ENCODE results near the gene PRELP.

Gene PRELP

DNA sequence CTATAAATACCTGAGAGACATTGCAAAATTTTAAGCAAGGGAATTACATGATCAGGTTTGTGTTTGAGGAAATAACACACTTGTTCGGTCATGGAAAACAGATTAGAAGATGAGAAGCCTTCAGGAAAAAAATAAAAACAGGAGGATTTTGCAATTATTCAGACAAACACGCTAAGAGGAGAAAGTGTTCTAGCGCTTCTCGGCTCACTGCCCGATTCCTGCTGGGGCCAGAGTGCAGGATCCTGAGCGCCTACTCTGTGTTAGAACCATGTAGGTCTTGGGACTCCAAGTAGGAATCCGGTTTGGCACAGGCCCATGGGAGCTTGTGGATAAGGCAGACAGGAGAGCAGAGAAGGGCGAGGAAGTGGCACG is 8.1 kb upstream of the PRELP start:
- Histone ChIP-seq H3K27ac (ENCODE audit: low read length) (no peak overlapping the region), H3K4me2 (ENCODE audit: low read depth, low read length) (no peak overlapping the region), H4K20me1 (ENCODE audit: insufficient read depth, low read length) (no peaks in the 10 kb centered on the region), H2AFZ (ENCODE audit: low read length) (no peak overlapping the region), H3K4me3 (ENCODE audit: low read length) (no peak overlapping the region), H3K36me3 (replicated peaks; ENCODE audit: insufficient read depth, low read length) (no peaks in the 10 kb centered on the region), H3K9ac (ENCODE audit: low read length) (no peak overlapping the region), H3K9me3 (replicated peaks; ENCODE audit: insufficient read depth, low read length) (no peaks in the 10 kb centered on the region), H3K79me2 (ENCODE audit: low read length) (no peaks in the 10 kb centered on the region), H3F3A (ENCODE audit: insufficient read depth, low read length) (no peaks in the 10 kb centered on the region), H3K9me2 (replicated peaks; ENCODE audit: insufficient read depth, low read length) (no peaks in the 10 kb centered on the region), H3K4me1 (ENCODE audit: low read length) (peaks cover 3% of the 10 kb centered on the region), H3K27me3 (replicated peaks; ENCODE audit: insufficient read depth, low read length) (no peaks in the 10 kb centered on the region)
- DNase-seq, result no peak
- no peak for TF ChIP-seq EZH2 (optimal IDR thresholded peaks at IDR 0.05; ENCODE audit: low read depth, low read length)
- TF ChIP-seq EZH2phosphoT487 (IDR thresholded peaks at IDR 0.05; ENCODE audit: low read length), result no peak
- TF ChIP-seq, protein P1, sequence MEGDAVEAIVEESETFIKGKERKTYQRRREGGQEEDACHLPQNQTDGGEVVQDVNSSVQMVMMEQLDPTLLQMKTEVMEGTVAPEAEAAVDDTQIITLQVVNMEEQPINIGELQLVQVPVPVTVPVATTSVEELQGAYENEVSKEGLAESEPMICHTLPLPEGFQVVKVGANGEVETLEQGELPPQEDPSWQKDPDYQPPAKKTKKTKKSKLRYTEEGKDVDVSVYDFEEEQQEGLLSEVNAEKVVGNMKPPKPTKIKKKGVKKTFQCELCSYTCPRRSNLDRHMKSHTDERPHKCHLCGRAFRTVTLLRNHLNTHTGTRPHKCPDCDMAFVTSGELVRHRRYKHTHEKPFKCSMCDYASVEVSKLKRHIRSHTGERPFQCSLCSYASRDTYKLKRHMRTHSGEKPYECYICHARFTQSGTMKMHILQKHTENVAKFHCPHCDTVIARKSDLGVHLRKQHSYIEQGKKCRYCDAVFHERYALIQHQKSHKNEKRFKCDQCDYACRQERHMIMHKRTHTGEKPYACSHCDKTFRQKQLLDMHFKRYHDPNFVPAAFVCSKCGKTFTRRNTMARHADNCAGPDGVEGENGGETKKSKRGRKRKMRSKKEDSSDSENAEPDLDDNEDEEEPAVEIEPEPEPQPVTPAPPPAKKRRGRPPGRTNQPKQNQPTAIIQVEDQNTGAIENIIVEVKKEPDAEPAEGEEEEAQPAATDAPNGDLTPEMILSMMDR (IDR thresholded peaks at IDR 0.05; ENCODE audit: low read length), result no peak

DNA sequence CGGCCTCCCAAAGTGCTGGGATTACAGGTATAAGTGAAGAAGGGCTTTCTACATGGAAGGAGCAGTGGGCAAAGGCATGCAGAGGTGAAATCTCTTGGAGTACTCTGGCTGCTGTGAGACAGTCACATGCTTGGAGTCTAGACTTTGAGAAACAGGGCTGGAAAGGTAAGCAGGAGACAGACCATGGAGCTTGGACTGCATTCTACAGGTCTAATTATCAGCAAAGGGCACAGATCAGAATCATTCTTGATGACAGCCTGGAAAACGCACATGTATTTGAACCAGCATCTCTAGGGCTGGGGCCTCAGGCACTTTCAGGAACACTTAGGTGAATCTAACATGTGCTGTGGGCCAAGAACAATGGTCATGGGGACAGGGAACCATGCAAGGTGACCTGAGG is 7.3 kb upstream of the PRELP start:
- DNase-seq, result no peak
- Histone ChIP-seq H3K4me3 (ENCODE audit: low read length) (no peak overlapping the region), H3K9me2 (replicated peaks; ENCODE audit: insufficient read depth, low read length) (no peaks in the 10 kb centered on the region), H3K36me3 (replicated peaks; ENCODE audit: insufficient read depth, low read length) (no peaks in the 10 kb centered on the region), H3K4me2 (ENCODE audit: low read depth, low read length) (no peak overlapping the region), H3K27me3 (replicated peaks; ENCODE audit: insufficient read depth, low read length) (no peaks in the 10 kb centered on the region), H3K4me1 (ENCODE audit: low read length) (no peaks in the 10 kb centered on the region), H3K27ac (ENCODE audit: low read length) (no peak overlapping the region), H3K9ac (ENCODE audit: low read length) (no peak overlapping the region), H2AFZ (ENCODE audit: low read length) (no peak overlapping the region), H3K9me3 (replicated peaks; ENCODE audit: insufficient read depth, low read length) (no peaks in the 10 kb centered on the region), H3F3A (ENCODE audit: insufficient read depth, low read length) (no peaks in the 10 kb centered on the region), H3K79me2 (ENCODE audit: low read length) (no peaks in the 10 kb centered on the region), H4K20me1 (ENCODE audit: insufficient read depth, low read length) (no peaks in the 10 kb centered on the region)
- TF ChIP-seq EZH2 (optimal IDR thresholded peaks at IDR 0.05; ENCODE audit: low read depth, low read length) (no peak), EZH2phosphoT487 (IDR thresholded peaks at IDR 0.05; ENCODE audit: low read length) (no peak)
- TF ChIP-seq, protein P1 (IDR thresholded peaks at IDR 0.05; ENCODE audit: low read length), result no peak

DNA sequence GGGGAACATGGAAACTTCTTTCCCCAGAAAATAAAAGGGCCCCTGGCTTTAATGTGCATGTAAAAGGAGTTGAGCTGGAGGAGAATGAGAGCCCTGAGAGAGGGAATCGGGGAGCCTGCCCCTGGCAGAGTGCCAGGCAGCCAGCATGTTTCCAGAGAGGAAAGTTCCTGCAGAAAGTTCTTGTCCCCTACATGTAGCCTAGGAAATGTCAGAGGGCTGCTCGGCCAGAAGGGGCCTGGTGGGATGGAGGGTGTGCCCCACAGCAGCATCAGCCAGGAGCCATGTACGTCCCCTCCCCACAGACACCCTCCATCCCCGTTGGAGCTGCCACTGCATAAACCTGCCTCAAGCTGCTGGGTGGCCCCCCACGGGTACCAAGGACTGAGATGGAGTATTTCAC is 5.4 kb upstream of the PRELP start:
- Histone ChIP-seq H2AFZ (ENCODE audit: low read length) (no peak overlapping the region), H3K4me2 (ENCODE audit: low read depth, low read length) (no peak overlapping the region), H3K9ac (ENCODE audit: low read length) (no peak overlapping the region), H3K27me3 (replicated peaks; ENCODE audit: insufficient read depth, low read length) (no peaks in the 10 kb centered on the region), H3F3A (ENCODE audit: insufficient read depth, low read length) (no peaks in the 10 kb centered on the region), H3K4me1 (ENCODE audit: low read length) (no peaks in the 10 kb centered on the region), H3K4me3 (ENCODE audit: low read length) (no peak overlapping the region), H3K9me2 (replicated peaks; ENCODE audit: insufficient read depth, low read length) (no peaks in the 10 kb centered on the region), H3K79me2 (ENCODE audit: low read length) (no peaks in the 10 kb centered on the region), H4K20me1 (ENCODE audit: insufficient read depth, low read length) (no peaks in the 10 kb centered on the region), H3K9me3 (replicated peaks; ENCODE audit: insufficient read depth, low read length) (no peaks in the 10 kb centered on the region), H3K27ac (ENCODE audit: low read length) (no peak overlapping the region), H3K36me3 (replicated peaks; ENCODE audit: insufficient read depth, low read length) (no peaks in the 10 kb centered on the region)
- TF ChIP-seq EZH2 (optimal IDR thresholded peaks at IDR 0.05; ENCODE audit: low read depth, low read length), result no peak
- TF ChIP-seq EZH2phosphoT487 (IDR thresholded peaks at IDR 0.05; ENCODE audit: low read length), result no peak
- TF ChIP-seq, protein P1 (IDR thresholded peaks at IDR 0.05; ENCODE audit: low read length), result no peak
- no peak for DNase-seq
